ENCODE results near the gene ABLIM1. TPM values are rescaled to one million over a fixed set of nuclear protein-coding genes. Genes with fewer than 3 reads are reported as not detected.

ABLIM1 gene
- total and polyA plus RNA-seq, 7 experiments from 2014 or later: 109 to 440 (median 357) TPM

- no peak overlapping the region for H3K27ac Mint-ChIP-seq
- H3K36me3 ChIP-seq (ENCODE audit: control insufficient read depth in 2 of 3, insufficient read depth in 3 of 3, low read length in 3 of 3): no peaks in the 10 kb centered on the region
- H3K36me3 Mint-ChIP-seq: peaks cover 0 to 9% (median 5%) of the 10 kb centered on the region in 5 donors
- POLR2A ChIA-PET: no interaction called here
- no peak overlapping the region for H3K27ac ChIP-seq (ENCODE audit: low read depth, low read length)
- no peaks in the 10 kb centered on the region for H3K9me3 ChIP-seq (ENCODE audit: control insufficient read depth in 2 of 3, low read length in 3 of 3)
- H3K9me3 Mint-ChIP-seq: peaks cover 0 to 13% (median 4%) of the 10 kb centered on the region in 11 donors
- peaks cover 0 to 8% (median 6%) of the 10 kb centered on the region in 7 donors for H3K4me1 Mint-ChIP-seq
- H3K4me3 Mint-ChIP-seq: no peak overlapping the region
- intact Hi-C loops (cut with micrococcal nuclease): no loop called here
- DNase-seq (no peak), ATAC-seq (no peak)
- no peaks in the 10 kb centered on the region for H3K27me3 ChIP-seq (ENCODE audit: control insufficient read depth in 2 of 2, insufficient read depth in 2 of 2, low read length in 2 of 2)
- H3K4me1 ChIP-seq (ENCODE audit: control insufficient read depth in 2 of 2, insufficient read depth in 2 of 2, low read length in 2 of 2): no peaks in the 10 kb centered on the region
- CTCF ChIA-PET: no interaction called here
- H3K4me3 ChIP-seq (ENCODE audit: low read length): no peak overlapping the region
- peaks cover 7 to 35% (median 12%) of the 10 kb centered on the region in 5 donors for H3K27me3 Mint-ChIP-seq
These were observed 61.3 kb downstream of the ABLIM1 start for GRCh38 chr10:114596793-114597192.

GRCh38 chr10:114593816-114594468 is 64.1 kb downstream of the ABLIM1 start:
- Histone ChIP-seq H3K4me1 (ENCODE audit: control insufficient read depth in 2 of 2, insufficient read depth in 2 of 2, low read length in 2 of 2) (no peaks in the 10 kb centered on the region), H3K27me3 (ENCODE audit: control insufficient read depth in 2 of 2, insufficient read depth in 2 of 2, low read length in 2 of 2) (no peaks in the 10 kb centered on the region), H3K27ac (ENCODE audit: low read depth, low read length) (no peak overlapping the region), H3K36me3 (ENCODE audit: control insufficient read depth in 2 of 3, insufficient read depth in 3 of 3, low read length in 3 of 3) (no peaks in the 10 kb centered on the region), H3K9me3 (ENCODE audit: control insufficient read depth in 2 of 3, low read length in 3 of 3) (no peaks in the 10 kb centered on the region), H3K4me3 (ENCODE audit: low read length) (no peak overlapping the region)
- Mint-ChIP-seq H3K36me3 (peaks cover 0 to 9% (median 2%) of the 10 kb centered on the region in 5 donors), H3K4me1 (no peaks in the 10 kb centered on the region), H3K4me3 (no peak overlapping the region), H3K27me3 (peaks cover 7 to 36% (median 12%) of the 10 kb centered on the region in 5 donors), H3K9me3 (peaks cover 0 to 13% (median 4%) of the 10 kb centered on the region in 11 donors), H3K27ac (no peak overlapping the region)
- ChIA-PET CTCF (no interaction called here), POLR2A (no interaction called here)
- intact Hi-C loops (cut with micrococcal nuclease): no loop called here
- ATAC-seq (no peak), DNase-seq (no peak)

- ChIA-PET POLR2A (no interaction called here), CTCF (no interaction called here)
- Histone ChIP-seq H3K4me3 (ENCODE audit: low read length) (no peak overlapping the region), H3K4me1 (ENCODE audit: control insufficient read depth in 2 of 2, insufficient read depth in 2 of 2, low read length in 2 of 2) (no peaks in the 10 kb centered on the region), H3K36me3 (ENCODE audit: control insufficient read depth in 2 of 3, insufficient read depth in 3 of 3, low read length in 3 of 3) (no peaks in the 10 kb centered on the region), H3K9me3 (ENCODE audit: control insufficient read depth in 2 of 3, low read length in 3 of 3) (no peaks in the 10 kb centered on the region), H3K27ac (ENCODE audit: low read depth, low read length) (no peak overlapping the region), H3K27me3 (ENCODE audit: control insufficient read depth in 2 of 2, insufficient read depth in 2 of 2, low read length in 2 of 2) (no peaks in the 10 kb centered on the region)
- intact Hi-C loops (cut with micrococcal nuclease): no loop called here
- Mint-ChIP-seq H3K27ac (no peak overlapping the region), H3K4me1 (no peaks in the 10 kb centered on the region), H3K36me3 (peaks cover 0 to 9% (median 2%) of the 10 kb centered on the region in 5 donors), H3K4me3 (no peak overlapping the region), H3K27me3 (peaks cover 7 to 36% (median 12%) of the 10 kb centered on the region in 5 donors), H3K9me3 (peaks cover 0 to 13% (median 4%) of the 10 kb centered on the region in 11 donors)
- no peak for ATAC-seq
- no peak for DNase-seq
These were observed 64.8 kb downstream of the ABLIM1 start for GRCh38 chr10:114593240-114593792.

GRCh38 chr10:114590993-114591392 is 67.1 kb downstream of the ABLIM1 start:
- H3K4me3 Mint-ChIP-seq: no peak overlapping the region
- no peaks in the 10 kb centered on the region for H3K27me3 ChIP-seq (ENCODE audit: control insufficient read depth in 2 of 2, insufficient read depth in 2 of 2, low read length in 2 of 2)
- DNase-seq (no peak), ATAC-seq (no peak)
- intact Hi-C loops (cut with micrococcal nuclease): no loop called here
- peaks cover 0 to 5% (median 0%) of the 10 kb centered on the region in 5 donors for H3K36me3 Mint-ChIP-seq
- no peak overlapping the region for H3K4me3 ChIP-seq (ENCODE audit: low read length)
- no peak overlapping the region for H3K27ac ChIP-seq (ENCODE audit: low read depth, low read length)
- CTCF ChIA-PET: no interaction called here
- H3K4me1 Mint-ChIP-seq: no peaks in the 10 kb centered on the region
- H3K27me3 Mint-ChIP-seq: peaks cover 0 to 37% (median 8%) of the 10 kb centered on the region in 5 donors
- no peaks in the 10 kb centered on the region for H3K9me3 ChIP-seq (ENCODE audit: control insufficient read depth in 2 of 3, low read length in 3 of 3)
- H3K36me3 ChIP-seq (ENCODE audit: control insufficient read depth in 2 of 3, insufficient read depth in 3 of 3, low read length in 3 of 3): no peaks in the 10 kb centered on the region
- H3K4me1 ChIP-seq (ENCODE audit: control insufficient read depth in 2 of 2, insufficient read depth in 2 of 2, low read length in 2 of 2): no peaks in the 10 kb centered on the region
- no peak overlapping the region for H3K27ac Mint-ChIP-seq
- POLR2A ChIA-PET: no interaction called here
- peaks cover 0 to 13% (median 4%) of the 10 kb centered on the region in 11 donors for H3K9me3 Mint-ChIP-seq

DNA sequence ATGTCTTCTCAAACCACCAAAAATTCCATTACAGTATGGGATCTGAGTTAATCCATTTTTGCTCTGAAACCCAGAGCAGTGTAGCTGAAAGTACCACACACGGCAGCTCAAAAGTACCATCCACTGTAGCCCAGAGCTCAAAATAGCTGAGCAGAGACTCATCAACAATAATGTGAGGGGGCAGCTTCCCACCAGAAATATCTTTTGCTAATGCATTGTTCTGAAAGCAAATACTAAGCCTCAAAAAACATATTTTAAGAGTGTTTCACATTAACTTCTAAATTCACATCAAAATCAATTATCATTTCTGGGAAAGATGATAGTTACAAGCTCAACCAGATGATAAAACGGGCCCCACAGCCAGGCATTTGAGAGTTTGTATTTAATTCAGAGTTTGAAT is 73.7 kb downstream of the ABLIM1 start:
- Mint-ChIP-seq H3K4me3 (no peak overlapping the region), H3K9me3 (no peaks in the 10 kb centered on the region)
- ATAC-seq: no peak

GRCh38 chr10:114581071-114581470 is 77.0 kb downstream of the ABLIM1 start:
- Histone ChIP-seq H3K27me3 (ENCODE audit: control insufficient read depth in 2 of 2, insufficient read depth in 2 of 2, low read length in 2 of 2) (no peaks in the 10 kb centered on the region), H3K9me3 (ENCODE audit: control insufficient read depth in 2 of 3, low read length in 3 of 3) (no peaks in the 10 kb centered on the region), H3K4me3 (ENCODE audit: low read length) (no peak overlapping the region), H3K4me1 (ENCODE audit: control insufficient read depth in 2 of 2, insufficient read depth in 2 of 2, low read length in 2 of 2) (no peaks in the 10 kb centered on the region), H3K27ac (ENCODE audit: low read depth, low read length) (no peak overlapping the region), H3K36me3 (ENCODE audit: control insufficient read depth in 2 of 3, insufficient read depth in 3 of 3, low read length in 3 of 3) (no peaks in the 10 kb centered on the region)
- no peak overlapping the region for H3K27ac Mint-ChIP-seq
- H3K4me3 Mint-ChIP-seq: no peak overlapping the region
- no peaks in the 10 kb centered on the region for H3K36me3 Mint-ChIP-seq
- ChIA-PET POLR2A (no interaction called here), CTCF (no interaction called here)
- DNase-seq: no peak
- H3K4me1 Mint-ChIP-seq: no peaks in the 10 kb centered on the region
- no peaks in the 10 kb centered on the region for H3K9me3 Mint-ChIP-seq
- H3K27me3 Mint-ChIP-seq: peaks cover 0 to 39% (median 0%) of the 10 kb centered on the region in 5 donors
- intact Hi-C loops (cut with micrococcal nuclease): no loop called here
- ATAC-seq: no peak

More for the DNA sequence above, 73.7 kb downstream of the ABLIM1 start:
- H3K4me3 ChIP-seq (ENCODE audit: low read length): no peak overlapping the region
- no peaks in the 10 kb centered on the region for H3K4me1 Mint-ChIP-seq
- peaks cover 0 to 46% (median 0%) of the 10 kb centered on the region in 5 donors for H3K27me3 Mint-ChIP-seq
- no peaks in the 10 kb centered on the region for H3K9me3 ChIP-seq (ENCODE audit: control insufficient read depth in 2 of 3, low read length in 3 of 3)
- H3K27ac ChIP-seq (ENCODE audit: low read depth, low read length): no peak overlapping the region
- no peaks in the 10 kb centered on the region for H3K36me3 Mint-ChIP-seq
- ChIA-PET POLR2A (no interaction called here), CTCF (no interaction called here)
- H3K36me3 ChIP-seq (ENCODE audit: control insufficient read depth in 2 of 3, insufficient read depth in 3 of 3, low read length in 3 of 3): no peaks in the 10 kb centered on the region
- H3K4me1 ChIP-seq (ENCODE audit: control insufficient read depth in 2 of 2, insufficient read depth in 2 of 2, low read length in 2 of 2): no peaks in the 10 kb centered on the region
- intact Hi-C loops (cut with micrococcal nuclease): no loop called here
- H3K27me3 ChIP-seq (ENCODE audit: control insufficient read depth in 2 of 2, insufficient read depth in 2 of 2, low read length in 2 of 2): no peaks in the 10 kb centered on the region
- DNase-seq: no peak
- H3K27ac Mint-ChIP-seq: no peak overlapping the region

GRCh38 chr10:114577133-114577532 is 80.9 kb downstream of the ABLIM1 start:
- no peak overlapping the region for H3K27ac Mint-ChIP-seq

More at GRCh38 chr10:114577133-114577532, 80.9 kb downstream of the ABLIM1 start:
- no peaks in the 10 kb centered on the region for H3K36me3 ChIP-seq (ENCODE audit: control insufficient read depth in 2 of 3, insufficient read depth in 3 of 3, low read length in 3 of 3)
- ChIA-PET POLR2A (no interaction called here), CTCF (no interaction called here)
- Mint-ChIP-seq H3K36me3 (no peaks in the 10 kb centered on the region), H3K4me3 (no peak overlapping the region), H3K27me3 (peaks cover 0 to 16% (median 0%) of the 10 kb centered on the region in 5 donors), H3K4me1 (no peaks in the 10 kb centered on the region), H3K9me3 (no peaks in the 10 kb centered on the region)
- intact Hi-C loops (cut with micrococcal nuclease): no loop called here
- ATAC-seq: no peak
- no peak overlapping the region for H3K4me3 ChIP-seq (ENCODE audit: low read length)
- no peaks in the 10 kb centered on the region for H3K4me1 ChIP-seq (ENCODE audit: control insufficient read depth in 2 of 2, insufficient read depth in 2 of 2, low read length in 2 of 2)
- no peak for DNase-seq
- no peak overlapping the region for H3K27ac ChIP-seq (ENCODE audit: low read depth, low read length)
- no peaks in the 10 kb centered on the region for H3K27me3 ChIP-seq (ENCODE audit: control insufficient read depth in 2 of 2, insufficient read depth in 2 of 2, low read length in 2 of 2)
- H3K9me3 ChIP-seq (ENCODE audit: control insufficient read depth in 2 of 3, low read length in 3 of 3): no peaks in the 10 kb centered on the region
